ENCODE measurements around the gene CELF2.

Gene CELF2

DNA sequence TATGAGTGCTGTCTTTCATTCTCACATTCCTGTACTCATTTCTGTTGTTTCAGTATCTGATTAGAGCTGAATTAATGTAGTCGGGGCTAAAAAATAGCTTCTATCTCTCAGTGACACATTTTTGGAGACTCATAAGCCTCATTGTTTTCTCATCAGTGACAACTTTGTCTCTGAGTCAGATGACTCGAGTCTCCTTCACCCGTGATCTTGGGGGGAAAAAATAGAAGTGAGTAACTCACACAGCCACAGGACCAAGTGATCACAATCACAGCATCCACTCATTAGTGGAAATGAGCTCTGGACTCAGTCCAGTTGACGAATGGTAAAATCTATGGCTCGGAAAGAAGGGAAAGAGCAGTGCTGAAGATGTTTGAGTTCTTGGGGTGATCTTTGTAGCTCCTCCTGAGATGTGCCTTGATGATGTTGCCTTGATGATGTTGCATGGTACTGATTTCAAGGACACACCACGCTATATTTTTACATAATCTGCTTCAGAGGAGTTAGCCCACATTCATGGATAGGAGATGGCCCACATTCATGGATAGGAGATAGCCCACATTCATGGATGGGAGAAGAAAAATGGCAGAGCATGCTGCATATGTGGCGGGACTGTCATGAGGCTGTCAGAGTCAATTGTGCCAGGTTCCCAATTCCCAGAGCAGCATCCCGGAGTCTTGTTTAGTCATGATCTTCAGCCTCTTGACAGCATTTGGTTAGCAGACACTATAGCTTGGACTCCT, 214.7 kb downstream of the CELF2 start:
- H3K36me3 ChIP-seq (ENCODE audit: control insufficient read depth, insufficient read depth, low read length): no peaks in the 10 kb centered on the region
- no peak overlapping the region for H3K4me3 ChIP-seq (ENCODE audit: low read depth, low read length)
- no peaks in the 10 kb centered on the region for H3K9me3 ChIP-seq (ENCODE audit: control insufficient read depth, low read length)
- H3K27ac ChIP-seq: no peak overlapping the region
- H3K4me2 ChIP-seq (ENCODE audit: low read length): no peak overlapping the region
- no peaks in the 10 kb centered on the region for H3K4me1 ChIP-seq
- no peaks in the 10 kb centered on the region for H3K79me2 ChIP-seq
- no peak overlapping the region for H3K9ac ChIP-seq
- no peak overlapping the region for H2AFZ ChIP-seq
- TF ChIP-seq, protein P1, sequence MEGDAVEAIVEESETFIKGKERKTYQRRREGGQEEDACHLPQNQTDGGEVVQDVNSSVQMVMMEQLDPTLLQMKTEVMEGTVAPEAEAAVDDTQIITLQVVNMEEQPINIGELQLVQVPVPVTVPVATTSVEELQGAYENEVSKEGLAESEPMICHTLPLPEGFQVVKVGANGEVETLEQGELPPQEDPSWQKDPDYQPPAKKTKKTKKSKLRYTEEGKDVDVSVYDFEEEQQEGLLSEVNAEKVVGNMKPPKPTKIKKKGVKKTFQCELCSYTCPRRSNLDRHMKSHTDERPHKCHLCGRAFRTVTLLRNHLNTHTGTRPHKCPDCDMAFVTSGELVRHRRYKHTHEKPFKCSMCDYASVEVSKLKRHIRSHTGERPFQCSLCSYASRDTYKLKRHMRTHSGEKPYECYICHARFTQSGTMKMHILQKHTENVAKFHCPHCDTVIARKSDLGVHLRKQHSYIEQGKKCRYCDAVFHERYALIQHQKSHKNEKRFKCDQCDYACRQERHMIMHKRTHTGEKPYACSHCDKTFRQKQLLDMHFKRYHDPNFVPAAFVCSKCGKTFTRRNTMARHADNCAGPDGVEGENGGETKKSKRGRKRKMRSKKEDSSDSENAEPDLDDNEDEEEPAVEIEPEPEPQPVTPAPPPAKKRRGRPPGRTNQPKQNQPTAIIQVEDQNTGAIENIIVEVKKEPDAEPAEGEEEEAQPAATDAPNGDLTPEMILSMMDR (IDR thresholded peaks at IDR 0.05): no peak
- no peaks in the 10 kb centered on the region for H3K27me3 ChIP-seq (ENCODE audit: control insufficient read depth, insufficient read depth, low read length)

DNA sequence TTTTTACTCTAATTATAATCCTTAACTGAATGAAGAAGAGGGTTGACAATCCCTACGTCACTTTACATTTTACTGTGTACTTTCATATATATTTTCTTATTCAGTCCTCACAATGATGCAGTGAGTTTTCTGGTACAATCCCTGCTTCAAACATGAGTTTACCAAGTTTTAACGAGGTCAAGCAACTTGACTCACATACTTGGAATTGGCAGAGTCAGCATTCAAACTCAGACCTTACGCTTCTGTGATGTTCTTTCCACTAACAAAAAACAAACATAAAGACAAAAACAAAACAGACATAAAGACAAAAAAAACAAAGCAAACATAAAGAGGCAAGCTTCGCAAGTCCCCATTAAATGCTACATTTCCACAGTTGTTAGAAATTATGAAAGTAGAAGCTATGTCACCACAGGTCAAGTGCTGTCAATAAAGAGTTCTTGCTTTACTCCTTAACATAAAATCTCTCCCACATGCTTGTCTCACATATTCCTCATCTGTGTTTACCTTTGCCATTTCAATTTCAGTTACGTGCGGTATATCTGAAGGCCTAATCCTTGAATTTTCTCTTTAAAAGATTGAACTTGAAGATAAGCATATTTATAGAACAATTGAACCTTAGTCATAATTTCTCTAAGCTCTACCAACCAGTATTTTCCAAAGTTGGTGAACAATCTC, 217.3 kb downstream of the CELF2 start:
- Histone ChIP-seq H3K9me3 (ENCODE audit: control insufficient read depth, low read length) (no peaks in the 10 kb centered on the region), H3K4me3 (ENCODE audit: low read depth, low read length) (no peak overlapping the region), H2AFZ (no peak overlapping the region), H3K27ac (no peak overlapping the region), H3K4me2 (ENCODE audit: low read length) (no peak overlapping the region), H3K4me1 (no peaks in the 10 kb centered on the region), H3K36me3 (ENCODE audit: control insufficient read depth, insufficient read depth, low read length) (no peaks in the 10 kb centered on the region), H3K9ac (no peak overlapping the region), H3K27me3 (ENCODE audit: control insufficient read depth, insufficient read depth, low read length) (no peaks in the 10 kb centered on the region), H3K79me2 (no peaks in the 10 kb centered on the region)
- TF ChIP-seq, protein P1 (IDR thresholded peaks at IDR 0.05): no peak

DNA sequence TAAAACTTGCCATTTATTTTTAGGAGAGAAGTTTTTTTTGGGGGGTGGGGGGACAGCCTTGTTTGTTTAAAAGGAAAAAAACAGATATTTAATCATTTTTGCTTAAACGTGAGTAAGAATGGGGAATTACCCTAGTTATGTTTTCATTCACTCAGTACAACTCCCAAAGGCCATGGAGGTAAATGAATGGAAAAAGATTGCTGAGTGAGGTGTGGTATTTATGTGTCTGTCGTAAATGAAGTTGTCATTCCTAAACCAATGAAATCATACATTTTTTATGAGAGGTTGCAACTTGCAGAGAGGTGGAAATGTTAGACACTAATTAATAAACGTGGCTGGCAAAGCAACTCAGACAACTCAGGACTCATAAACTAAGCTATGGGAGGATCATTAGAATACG, 218.1 kb downstream of the CELF2 start:
- no peaks in the 10 kb centered on the region for H3K4me1 ChIP-seq
- H3K79me2 ChIP-seq: no peaks in the 10 kb centered on the region
- no peak overlapping the region for H3K27ac ChIP-seq
- TF ChIP-seq, protein P1 (IDR thresholded peaks at IDR 0.05): no peak
- no peak overlapping the region for H3K4me2 ChIP-seq (ENCODE audit: low read length)
- no peak overlapping the region for H3K4me3 ChIP-seq (ENCODE audit: low read depth, low read length)
- H3K9me3 ChIP-seq (ENCODE audit: control insufficient read depth, low read length): no peaks in the 10 kb centered on the region
- no peaks in the 10 kb centered on the region for H3K27me3 ChIP-seq (ENCODE audit: control insufficient read depth, insufficient read depth, low read length)
- no peak overlapping the region for H3K9ac ChIP-seq
- H2AFZ ChIP-seq: no peak overlapping the region
- H3K36me3 ChIP-seq (ENCODE audit: control insufficient read depth, insufficient read depth, low read length): no peaks in the 10 kb centered on the region

DNA sequence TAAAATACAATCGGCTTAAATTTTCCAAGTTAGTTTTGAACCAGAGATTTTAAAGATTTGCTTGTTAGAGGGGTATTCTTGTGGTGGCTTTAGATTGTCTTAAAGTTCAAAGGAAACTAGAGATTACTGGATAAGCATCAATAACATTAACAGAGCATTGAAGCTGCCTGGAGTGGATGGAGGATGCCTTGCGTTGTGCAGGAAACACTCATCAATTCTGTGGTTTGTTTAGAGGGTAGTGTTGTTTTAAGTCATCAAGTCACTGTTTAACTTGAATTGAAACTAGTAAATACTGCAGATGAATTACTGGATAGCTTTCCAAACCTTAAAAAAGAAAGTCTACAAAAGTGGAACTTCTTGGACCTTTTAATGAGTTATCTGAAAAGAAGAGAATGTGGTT, 218.6 kb downstream of the CELF2 start:
- TF ChIP-seq, protein P1 (IDR thresholded peaks at IDR 0.05): no peak
- Histone ChIP-seq H3K9me3 (ENCODE audit: control insufficient read depth, low read length) (no peaks in the 10 kb centered on the region), H3K4me1 (no peaks in the 10 kb centered on the region), H3K4me3 (ENCODE audit: low read depth, low read length) (no peak overlapping the region), H3K4me2 (ENCODE audit: low read length) (no peak overlapping the region), H3K36me3 (ENCODE audit: control insufficient read depth, insufficient read depth, low read length) (no peaks in the 10 kb centered on the region), H3K9ac (no peak overlapping the region), H3K27me3 (ENCODE audit: control insufficient read depth, insufficient read depth, low read length) (no peaks in the 10 kb centered on the region), H3K79me2 (no peaks in the 10 kb centered on the region), H3K27ac (no peak overlapping the region), H2AFZ (no peak overlapping the region)

All from parathyroid adenoma (tissue), 2 donors.